AG08395 (cell line): ENCODE results near the gene RNF17.
A peak's percentile ranks its signal among the peaks of the same experiment; 100 is the strongest.
"Not testable (repeated sequence)": the region's sequence is repeated elsewhere in the genome, so short reads cannot be mapped to it uniquely, and the experiment has no call there.

Source experiments
- DNase-seq: peaks from one replicate; pipeline ENCODE4 v3.0.0; 2012; ENCODE audit warnings: mixed read lengths, low spot score

RNF17 gene

DNA sequence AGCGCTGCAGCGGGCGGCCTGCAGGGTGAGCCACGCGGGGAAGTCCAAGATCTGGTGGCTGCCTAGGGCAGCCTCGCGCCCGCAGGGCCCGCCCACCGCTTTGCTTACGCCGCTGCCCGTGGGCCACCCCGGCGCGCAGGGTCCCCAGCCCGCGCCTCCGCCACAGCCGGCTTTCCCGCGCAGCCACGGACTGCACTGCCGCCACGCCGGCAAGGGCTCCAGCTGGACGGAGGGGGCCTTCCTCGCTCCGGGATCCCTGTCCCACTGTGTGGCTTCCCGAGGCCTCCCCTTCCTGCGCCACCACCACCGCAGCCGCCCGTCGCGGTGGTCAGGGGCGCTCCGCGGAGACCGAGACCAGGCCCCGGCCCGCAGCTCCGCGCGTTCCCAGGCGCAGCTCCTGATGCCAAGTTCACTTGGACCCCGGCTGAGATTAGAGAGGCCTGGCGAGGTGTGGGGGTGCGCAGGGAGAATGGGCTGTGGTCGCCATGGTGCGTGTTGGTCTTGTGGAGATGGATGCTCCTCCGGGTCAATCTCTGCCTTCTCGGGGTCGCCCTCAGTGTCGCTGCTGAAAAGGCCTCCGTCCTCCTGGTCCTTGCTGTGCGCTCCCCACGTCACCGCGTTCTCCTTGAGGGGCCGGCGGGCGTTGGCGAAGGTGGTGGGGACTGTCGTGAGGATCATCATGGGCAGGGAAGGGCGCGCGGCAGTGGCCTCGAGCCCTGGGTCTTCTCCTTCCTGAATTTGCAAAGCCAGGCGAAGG lies 17.9 kb upstream of the RNF17 start:
- DNase-seq: no peak

DNA sequence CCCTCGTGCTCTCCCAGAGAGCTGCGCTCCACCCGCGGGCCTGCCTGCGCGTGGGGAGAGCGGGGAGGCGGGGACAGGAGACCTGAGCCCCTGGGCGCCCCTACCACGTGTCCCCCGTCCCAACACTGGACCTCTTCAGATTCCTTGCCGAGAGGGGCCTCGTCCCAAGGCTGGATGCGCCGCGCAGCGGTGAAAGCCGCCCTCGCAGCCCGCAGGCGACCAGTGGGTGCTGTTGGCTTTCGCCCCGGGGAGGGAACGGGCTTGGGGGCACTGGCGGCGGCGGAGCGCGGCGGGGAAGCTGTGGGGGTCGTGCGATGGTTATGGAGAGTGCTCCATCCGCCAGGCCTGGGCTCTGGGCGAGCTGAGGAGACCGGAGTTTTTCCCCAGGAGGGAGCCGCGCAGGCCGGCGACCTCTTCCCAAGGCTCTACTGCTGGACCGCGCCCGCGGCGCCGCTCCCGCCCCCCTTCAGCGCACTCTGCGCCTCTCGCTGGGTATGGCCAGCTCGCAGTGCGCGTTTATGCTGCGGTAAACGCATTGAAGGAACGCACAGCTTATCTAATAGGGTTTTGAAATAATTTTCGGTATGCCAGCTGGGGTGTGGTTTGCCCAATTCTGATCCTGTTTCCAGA lies 17.2 kb upstream of the RNF17 start:
- no peak for DNase-seq

DNA sequence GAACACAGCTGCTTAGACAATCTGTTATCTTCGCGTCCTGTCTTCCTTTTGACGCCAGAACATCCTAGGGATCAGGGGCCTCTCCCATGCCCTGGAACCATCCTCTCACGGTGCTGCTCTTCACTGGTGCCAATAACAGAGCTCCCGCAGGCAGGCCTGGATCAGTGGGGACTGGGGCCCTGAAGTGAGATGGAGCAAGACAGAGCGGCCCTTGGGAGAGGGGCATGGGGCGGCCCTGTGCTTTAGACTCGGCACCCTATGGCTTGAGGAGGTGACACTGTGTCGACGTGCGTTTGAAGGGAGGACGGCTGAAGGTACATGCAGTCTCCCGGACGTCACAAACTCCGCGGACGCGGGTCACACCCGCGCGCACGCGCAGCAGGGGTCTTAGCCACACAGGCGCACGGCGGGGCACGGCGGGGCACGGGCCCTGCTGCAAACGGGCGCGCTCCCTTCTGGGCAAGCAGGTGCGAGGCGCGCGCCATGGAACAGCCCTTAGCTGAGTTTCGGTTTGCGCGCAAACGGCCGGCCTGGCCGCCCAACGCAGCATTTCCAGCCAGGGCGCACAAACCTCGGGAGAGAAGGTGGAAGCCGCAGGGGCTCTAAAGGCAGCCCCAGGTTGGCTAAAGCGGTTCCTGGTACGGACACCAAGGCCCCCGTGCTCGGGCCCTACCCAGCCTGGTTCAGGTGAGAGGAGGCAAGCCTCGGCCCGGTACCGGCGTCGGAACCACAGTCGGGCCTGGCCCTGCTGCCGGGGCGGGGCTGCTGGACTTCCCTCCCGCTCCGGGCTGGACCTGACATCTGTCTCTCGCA lies 16.5 kb upstream of the RNF17 start:
- DNase-seq: no peak

DNA sequence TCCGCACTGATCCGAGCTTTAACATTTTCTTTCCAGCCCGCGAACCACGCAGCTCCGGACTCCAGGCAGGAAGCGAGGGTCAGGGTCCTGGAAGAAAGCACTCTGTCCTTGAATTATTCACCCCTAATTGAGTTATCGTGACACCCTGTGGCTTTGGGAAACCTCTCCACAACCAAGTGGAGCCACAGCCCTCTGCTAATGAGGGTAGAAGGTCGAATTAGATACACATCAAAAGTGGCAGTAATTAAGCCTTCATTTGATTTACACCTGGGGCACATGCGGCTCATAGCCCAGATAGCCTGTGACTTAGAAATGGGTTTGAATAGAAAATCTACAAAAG lies 15.9 kb upstream of the RNF17 start:
- no peak for DNase-seq

DNA sequence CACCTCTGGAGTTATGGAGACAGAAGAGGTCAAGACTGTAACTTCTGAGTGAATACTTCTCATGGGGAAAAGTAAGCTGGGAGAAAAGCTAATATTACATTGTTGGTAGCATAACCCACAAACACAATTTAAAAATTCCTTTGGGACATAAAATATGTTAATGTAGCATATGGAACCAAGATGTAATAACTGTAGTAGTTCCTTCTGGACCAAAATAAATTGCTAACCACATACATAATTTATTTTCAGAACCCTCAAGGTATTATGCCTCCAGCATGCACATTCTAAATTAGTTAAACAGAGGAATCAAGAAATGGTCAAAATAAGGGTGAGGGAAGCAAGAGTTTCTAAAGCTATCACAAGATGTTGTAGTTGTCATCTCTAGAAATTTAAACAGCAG lies 4.8 kb upstream of the RNF17 start:
- no peak for DNase-seq

DNA sequence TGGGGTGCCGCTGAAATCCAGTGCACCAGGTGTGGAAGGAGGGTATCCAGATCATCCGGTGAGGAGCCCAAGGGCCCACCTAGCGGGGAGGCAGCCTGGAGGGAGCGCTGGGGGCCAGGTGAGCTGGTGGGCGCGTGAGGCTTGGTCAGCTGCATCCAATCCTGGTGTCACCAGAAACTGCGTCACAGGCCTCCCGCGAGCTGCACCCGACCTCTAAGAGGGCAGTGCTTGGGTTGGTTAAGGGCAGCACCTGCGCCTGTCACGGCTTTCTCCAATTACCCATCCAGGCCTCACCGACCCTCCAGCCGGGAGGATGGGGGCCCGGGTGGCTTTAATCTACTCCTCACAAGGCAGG lies 284 bp downstream of the RNF17 start:
- no peak for DNase-seq

DNA sequence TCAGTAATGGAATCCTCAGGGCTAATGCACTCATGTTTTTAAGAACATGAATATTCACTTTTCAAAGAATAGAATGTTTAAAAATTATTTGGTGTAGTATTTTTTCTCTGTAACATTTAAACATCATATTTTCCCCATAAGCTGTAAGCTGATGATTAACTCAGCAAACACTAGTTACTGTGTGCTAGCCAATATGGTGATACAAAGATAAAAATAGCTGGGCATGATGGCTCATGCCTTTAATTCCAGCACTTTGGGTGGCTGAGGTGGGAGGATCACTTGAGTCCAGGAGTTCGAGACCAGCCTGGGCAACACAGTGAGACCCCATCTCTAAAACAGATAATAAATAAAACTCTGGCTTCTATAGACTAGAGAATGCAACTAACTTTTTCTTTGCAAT lies 13.2 kb downstream of the RNF17 start:
- DNase-seq: no peak

DNA sequence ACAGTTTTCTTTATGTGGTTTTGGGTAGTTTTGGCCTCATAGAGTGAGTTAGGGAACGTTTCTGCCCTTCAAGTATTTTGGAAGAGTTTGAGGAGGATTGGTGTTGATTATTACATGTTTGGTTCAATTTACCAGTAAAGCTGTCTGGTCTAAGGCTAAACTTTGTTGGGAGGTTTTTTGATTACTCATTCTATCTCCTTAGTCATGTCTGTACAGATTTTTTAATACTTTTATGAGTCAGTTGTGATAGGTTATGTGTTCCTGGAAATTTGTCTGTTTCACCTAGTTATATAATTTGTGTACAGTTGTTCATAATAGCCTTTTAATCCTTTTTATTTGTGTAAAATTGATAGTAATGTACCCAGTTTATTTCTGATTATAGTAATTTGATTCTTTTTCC lies 20.4 kb downstream of the RNF17 start:
- DNase-seq: no peak

DNA sequence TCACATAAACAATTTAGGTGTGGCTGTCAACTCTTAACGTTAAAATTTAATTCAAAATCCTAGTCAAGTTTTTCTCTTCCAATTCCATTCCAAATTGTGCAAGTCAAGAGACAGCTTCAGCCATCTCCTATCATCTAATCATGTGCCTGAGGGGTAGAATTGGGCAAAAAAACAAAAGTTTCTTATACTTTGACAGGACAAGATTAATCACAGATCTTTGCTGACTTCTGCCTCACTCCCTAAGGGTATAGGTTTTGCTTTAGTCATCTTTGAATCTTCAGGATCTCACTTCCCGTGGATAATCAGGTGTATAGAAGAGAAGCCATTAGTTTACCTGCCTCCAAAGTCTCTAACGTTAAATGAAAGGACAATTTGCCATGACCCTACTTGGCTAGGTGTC lies 24.6 kb downstream of the RNF17 start:
- no peak for DNase-seq

DNA sequence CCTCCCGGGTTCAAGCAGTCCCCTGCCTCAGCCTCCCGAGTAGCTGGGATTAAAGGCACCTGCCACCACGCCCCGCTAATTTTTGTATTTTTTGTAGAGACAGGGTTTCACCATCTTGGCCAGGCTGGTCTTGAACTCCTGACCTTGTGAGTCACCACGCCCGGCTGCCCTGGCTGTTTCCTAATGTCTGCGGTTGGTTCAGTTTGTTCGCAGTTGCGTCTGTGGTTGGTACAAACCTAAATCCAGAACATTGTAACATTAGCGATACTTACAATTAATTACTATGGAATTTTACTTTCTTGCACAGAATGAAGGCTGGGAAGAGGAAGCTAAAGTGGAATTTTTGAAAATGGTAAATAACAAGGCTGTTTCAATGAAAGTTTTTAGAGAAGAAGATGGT lies 38.1 kb downstream of the RNF17 start:
- DNase-seq: no peak

DNA sequence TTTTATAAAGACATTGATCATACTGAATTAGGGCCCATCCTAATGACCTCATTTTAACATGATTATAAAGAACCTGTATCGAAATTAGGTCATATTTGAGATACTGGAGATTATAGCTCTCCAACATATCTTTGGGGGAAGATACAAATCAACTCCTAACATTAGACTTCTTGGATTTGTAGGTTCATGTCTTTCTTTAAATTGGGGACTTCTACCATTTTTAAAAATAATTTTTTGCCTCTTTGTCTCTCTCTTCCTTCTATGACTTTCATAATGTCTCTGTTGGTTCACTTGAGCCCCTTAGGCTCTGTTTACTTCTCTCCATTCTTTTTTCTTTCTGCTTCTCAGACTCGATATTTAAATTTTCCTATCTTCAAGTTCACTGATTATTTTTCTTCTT lies 57.2 kb downstream of the RNF17 start:
- DNase-seq: no peak

DNA sequence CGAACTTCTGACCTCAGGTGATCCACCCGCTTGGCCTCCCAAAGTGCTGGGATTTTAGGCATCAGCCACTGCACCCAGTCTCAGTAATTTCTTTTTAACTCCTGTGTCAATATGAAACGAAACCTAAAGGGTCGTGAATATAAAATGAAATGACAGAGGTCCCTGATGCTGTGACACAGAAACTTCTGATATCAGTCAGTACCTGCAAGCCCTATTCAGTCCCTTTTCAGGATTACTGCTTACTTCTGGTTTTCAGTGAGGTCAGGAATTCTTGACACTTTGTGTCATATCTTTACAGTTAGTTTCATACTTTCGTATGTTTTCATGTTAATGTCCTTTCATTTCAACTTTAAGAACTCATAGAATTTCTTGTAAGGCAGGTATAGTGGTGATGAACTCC lies 58.7 kb downstream of the RNF17 start:
- DNase-seq: no peak

DNA sequence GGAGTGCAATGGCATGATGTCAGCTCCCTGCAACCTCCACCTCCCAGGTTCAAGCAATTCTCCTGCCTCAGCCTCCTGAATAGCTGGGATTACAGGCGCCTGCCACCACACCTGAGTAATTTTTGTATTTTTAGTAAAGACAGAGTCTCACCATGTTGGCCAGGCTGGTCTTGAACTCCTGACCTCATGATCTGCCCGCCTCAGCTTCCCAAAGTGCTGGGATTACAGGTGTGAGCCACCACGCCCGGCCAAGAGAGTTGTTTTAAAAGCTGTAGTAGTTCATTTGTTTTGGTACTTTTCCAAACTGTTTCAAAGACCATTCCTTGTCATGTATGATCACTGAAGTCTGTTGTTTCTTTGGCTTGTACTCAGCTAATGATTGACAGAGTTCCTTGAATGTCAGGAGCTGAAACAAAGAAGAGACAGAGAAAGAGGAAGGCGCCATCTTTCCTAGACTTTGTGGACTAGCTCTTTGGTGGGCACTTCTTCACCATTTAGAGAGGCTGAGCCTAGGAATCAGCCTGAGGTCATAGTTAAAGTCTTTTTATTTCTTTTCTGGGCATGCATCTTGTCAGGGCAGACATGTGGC lies 59.2 kb downstream of the RNF17 start:
- DNase-seq: not testable (repeated sequence)

DNA sequence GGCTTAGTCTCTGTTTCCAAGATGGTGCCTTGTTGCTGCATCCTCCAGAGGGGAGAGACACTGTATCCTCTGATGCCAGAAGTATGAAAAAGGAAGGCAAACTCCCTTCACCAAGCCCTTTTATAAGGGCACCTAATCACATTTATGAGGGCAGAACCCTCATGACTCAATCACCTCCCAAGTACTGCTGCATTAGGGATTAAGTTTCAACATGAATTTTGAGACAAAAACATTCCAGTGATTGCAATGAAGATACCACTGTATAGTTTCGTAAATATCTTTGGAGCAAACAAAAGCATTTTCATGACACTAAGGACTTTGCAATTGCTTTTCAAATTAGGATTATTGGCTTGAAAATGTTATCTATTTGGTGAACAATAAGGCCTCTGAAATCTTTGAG lies 63.8 kb downstream of the RNF17 start:
- no peak for DNase-seq

DNA sequence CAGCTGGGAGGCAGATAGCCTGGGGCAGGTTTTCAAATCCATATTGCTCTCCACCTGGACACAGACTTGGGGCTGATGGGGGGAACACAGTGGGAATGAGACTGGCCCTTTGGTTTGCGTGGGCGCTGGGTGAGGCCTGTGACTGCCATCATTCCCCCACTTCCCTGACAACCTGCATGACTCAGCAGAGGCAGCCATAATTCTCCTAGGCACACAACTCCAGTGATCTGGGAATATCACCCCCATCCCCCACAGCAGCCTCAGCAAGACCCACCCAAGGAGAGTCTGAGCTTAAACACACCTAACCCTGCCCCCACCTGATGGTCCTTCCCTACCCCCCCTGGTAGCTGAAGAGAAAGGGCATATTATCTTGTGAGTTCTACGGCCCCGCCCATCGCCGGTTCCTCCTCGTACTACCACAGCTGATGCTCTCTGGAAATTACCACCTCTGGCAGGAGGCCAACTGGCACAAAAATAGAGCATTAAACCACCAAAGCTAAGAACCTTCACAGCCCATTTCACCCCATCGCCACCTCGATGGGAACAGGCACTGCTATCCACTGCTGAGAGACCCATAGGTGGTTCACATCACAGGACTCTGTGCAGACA lies 71.0 kb downstream of the RNF17 start:
- DNase-seq: no peak

DNA sequence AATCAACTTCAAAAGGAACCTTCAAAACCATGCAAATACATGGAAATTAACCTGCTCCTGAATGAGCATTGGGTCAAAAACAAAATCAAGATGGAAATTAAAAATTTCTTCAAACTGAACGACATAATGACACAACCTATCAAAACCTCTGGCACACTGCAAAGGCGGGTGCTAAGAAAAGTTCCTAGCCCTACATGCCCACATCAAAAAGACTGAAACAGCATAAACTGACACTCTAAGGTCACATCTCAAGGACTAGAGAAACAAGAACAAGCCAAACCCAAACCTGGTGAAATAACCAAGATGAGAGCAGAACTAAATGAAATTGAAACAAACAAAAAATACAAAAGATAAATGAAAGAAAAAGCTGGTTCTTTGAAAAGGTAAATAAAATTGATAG lies 73.6 kb downstream of the RNF17 start:
- not testable (repeated sequence) for DNase-seq

DNA sequence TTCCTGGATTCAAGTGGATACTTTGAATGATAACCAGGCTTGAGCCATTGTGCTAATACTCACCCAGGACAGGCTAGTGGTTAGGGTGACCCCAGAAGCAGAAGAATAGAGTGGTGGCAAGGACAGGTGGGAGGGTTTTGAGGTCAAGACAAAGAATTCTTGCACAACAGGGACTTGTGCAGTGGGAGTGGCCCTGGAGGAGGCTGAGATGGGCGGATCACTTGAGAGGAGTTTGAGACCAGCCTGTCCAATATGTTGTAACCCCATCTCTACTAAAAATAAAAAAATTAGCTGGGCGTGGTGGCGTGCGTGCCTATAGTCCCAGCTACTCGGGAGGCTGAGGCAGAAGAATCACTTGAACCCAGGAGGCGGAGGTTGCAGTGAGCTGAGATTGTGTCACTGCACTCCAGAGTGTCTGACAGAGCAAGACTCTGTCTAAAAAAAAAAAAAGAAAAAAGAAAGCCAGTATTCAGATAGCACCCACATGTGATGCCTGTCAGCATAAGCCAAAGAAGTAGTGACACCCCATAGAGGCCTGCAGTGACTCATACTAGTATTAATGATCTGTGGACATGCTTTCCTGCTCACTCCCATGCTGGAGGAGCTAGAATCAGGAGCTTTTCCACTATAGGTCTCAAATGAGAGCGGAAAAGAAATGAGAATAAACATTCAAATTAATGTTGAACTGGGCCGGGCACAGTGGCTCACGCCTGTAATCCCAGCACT lies 78.7 kb downstream of the RNF17 start:
- DNase-seq: peak; percentile 6

DNA sequence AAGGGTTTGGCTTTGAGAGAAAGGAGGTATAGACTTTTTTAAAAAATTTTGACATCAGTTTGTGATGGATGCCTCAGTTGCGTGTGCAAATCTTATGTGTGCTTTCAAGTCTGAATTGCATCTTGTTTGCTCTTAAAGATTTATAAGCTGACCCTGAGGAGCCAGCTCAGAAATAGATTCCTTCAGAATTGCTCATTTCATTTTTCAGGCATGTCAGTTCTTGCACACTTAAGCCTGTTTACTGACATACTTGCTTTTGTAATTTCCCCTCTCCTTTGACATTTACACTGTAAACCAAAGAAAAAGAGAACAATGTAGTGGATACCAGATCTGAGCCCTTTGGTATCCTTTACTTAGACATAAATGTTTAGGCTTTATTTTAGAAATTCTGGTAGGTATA lies 87.6 kb downstream of the RNF17 start:
- peak; percentile 4 for DNase-seq

DNA sequence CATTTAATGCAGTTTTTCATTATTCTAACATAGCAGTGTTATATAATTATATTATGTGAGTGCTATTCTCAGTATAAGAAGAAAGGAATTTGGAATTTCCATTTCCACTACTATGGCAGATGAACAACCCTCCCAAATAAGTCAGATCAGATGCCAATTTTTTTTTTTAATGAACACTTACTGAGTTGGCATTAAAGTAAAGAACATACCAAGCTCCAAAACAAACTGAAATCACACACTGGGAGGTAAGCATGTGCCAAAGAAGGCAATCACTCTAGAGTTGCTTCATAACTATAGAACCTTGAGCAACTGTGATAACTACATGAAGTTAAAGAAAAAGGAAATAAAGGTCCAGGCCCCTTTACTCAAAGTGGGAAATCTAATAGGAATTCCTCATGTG lies 90.3 kb downstream of the RNF17 start:
- no peak for DNase-seq

DNA sequence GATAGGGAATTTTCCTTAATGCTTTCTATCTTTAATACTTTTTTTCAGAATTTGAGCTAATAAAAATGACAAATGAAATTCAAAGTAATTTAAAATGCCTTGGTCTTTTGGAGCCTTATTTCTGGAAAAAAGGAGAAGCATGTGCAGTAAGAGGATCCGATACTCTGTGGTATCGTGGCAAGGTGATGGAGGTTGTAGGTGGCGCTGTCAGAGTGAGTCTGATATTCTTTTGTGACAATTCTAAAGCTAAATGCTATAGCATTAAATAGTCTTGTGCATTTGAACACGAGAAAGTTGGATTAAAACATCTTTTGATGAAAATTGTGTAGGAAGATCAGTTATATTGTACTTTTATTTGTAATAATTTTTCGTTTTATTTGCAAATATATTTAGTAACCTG lies 95.0 kb downstream of the RNF17 start:
- no peak for DNase-seq

DNA sequence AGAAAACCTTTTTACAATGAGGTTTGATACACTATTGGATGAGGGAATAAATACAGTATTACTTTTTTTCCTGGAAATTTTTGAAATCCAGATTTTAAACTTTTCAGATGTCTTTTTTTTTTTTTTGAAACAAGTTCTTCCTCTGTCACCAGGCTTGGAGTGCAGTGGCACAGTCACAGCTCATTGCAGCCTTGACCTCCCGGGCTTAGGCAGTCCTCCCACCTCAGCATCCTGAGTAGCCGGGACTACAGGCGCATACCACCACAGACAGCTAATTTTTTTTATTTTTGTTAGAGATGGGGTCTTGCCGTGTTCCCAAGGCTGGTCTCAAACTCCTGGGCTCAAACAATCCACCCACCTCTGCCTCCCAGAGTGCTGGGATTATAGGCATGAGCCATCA lies 96.8 kb downstream of the RNF17 start:
- no peak for DNase-seq
